MCF 10A (cell line): ENCODE results near the gene WFS1. TPM values are rescaled to one million over a fixed set of nuclear protein-coding genes. Genes with fewer than 3 reads are reported as not detected.

ENCODE experiments used
- BruUV-seq: library from RNA; stranded (reverse); fragments of 400-500 nt; replicated peaks from 2 replicates; lab custom pipeline; 2021; lab: Mats Ljungman, UMichigan
- CTCF ChIA-PET: fragments of 300-600 bp; sonication (Branson Sonifier 250); formaldehyde crosslinking; extraction: SDS; loops from one replicate; lab custom pipeline; 2021; ENCODE audit warnings: antibody characterized with exemption, inconsistent platforms; lab: Yijun Ruan, JAX
- POLR2A ChIA-PET: fragments of 300-600, 350-650 bp; sonication (Branson Sonifier 250); formaldehyde crosslinking; extraction: SDS; loops from one replicate; lab custom pipeline; 2020; ENCODE audit warnings: antibody characterized with exemption, inconsistent platforms; lab: Yijun Ruan, JAX
- DNase-seq: peaks from one replicate; pipeline ENCODE4 v3.0.0-alpha.2; 2018; ENCODE audit not compliant: unreplicated experiment
- H3K27ac Mint-ChIP-seq: one replicate; pipeline ENCODE4 v1.8.0; 2022; ENCODE audit warnings: mild to moderate bottlenecking, low read depth, mixed read lengths; ENCODE audit not compliant: unreplicated experiment
- H3K27me3 Mint-ChIP-seq: one replicate; pipeline ENCODE4 v1.8.0; 2022; ENCODE audit warnings: mixed read lengths; ENCODE audit not compliant: insufficient read depth, unreplicated experiment
- H3K36me3 Mint-ChIP-seq: one replicate; pipeline ENCODE4 v1.8.0; 2022; ENCODE audit warnings: mild to moderate bottlenecking, moderate library complexity, mixed read lengths; ENCODE audit not compliant: insufficient read depth, unreplicated experiment
- H3K4me1 Mint-ChIP-seq: one replicate; pipeline ENCODE4 v1.8.0; 2022; ENCODE audit warnings: mixed read lengths; ENCODE audit not compliant: insufficient read depth, unreplicated experiment
- H3K4me3 Mint-ChIP-seq: one replicate; pipeline ENCODE4 v1.8.0; 2022; ENCODE audit warnings: mild to moderate bottlenecking, moderate library complexity, mixed read lengths; ENCODE audit not compliant: unreplicated experiment
- H3K9me3 Mint-ChIP-seq: one replicate; pipeline ENCODE4 v1.8.0; 2022; ENCODE audit warnings: mixed read lengths; ENCODE audit not compliant: unreplicated experiment
- CTCF ChIP-seq: fragments of 200-600 bp; IDR thresholded peaks from one replicate; pipeline ENCODE4 v1.8.0; 2022; ENCODE audit warnings: antibody characterized with exemption, mild to moderate bottlenecking; ENCODE audit not compliant: unreplicated experiment
- intact Hi-C: fragments of 100-400 bp; cut with micrococcal nuclease; formaldehyde crosslinking; loops from 2 replicates; pipeline ENCODE4 v1.14.1; 2022
- total RNA-seq: library from RNA; stranded (reverse); gene quantifications from 2 replicates; pipeline ENCODE4 v1.2.3, GENCODE V29; 2022

The WFS1 gene
- total RNA-seq, 1 experiment from 2014 or later: 41.7 TPM

- Mint-ChIP-seq H3K4me1 (peaks cover 8% of the 10 kb centered on the region), H3K27me3 (no peaks in the 10 kb centered on the region), H3K27ac (no peak overlapping the region), H3K4me3 (no peak overlapping the region), H3K36me3 (no peaks in the 10 kb centered on the region), H3K9me3 (no peaks in the 10 kb centered on the region)
- DNase-seq: no peak
- ChIA-PET CTCF (interaction anchor here (0.7 to 1.1 kb wide), 4 partner anchors 21 to 198 kb away, joined by 3 read pairs; no protein-coding TSS in a partner anchor), POLR2A (no interaction called here)
- BruUV-seq: no TSS peak
- intact Hi-C loops: no loop called here
- no peak for TF ChIP-seq CTCF
These were observed 78.8 kb downstream of the WFS1 start for GRCh38 chr4:6348408-6348807.

- ChIA-PET CTCF (no interaction called here), POLR2A (interaction anchor here (0.6 kb wide), 1 partner anchor 24 kb away, joined by 3 read pairs; no protein-coding TSS in a partner anchor)
- no peak for DNase-seq
- Mint-ChIP-seq H3K27ac (no peak overlapping the region), H3K4me1 (no peaks in the 10 kb centered on the region), H3K4me3 (no peak overlapping the region), H3K9me3 (no peaks in the 10 kb centered on the region), H3K36me3 (no peaks in the 10 kb centered on the region), H3K27me3 (no peaks in the 10 kb centered on the region)
- intact Hi-C loops: no loop called here
- no TSS peak for BruUV-seq
- no peak for TF ChIP-seq CTCF
These were observed 80.4 kb downstream of the WFS1 start for GRCh38 chr4:6349896-6350603.

GRCh38 chr4:6350646-6351045 lies 81.0 kb downstream of the WFS1 start:
- intact Hi-C loops: no loop called here
- no peak for DNase-seq
- ChIA-PET CTCF (no interaction called here), POLR2A (no interaction called here)
- no peaks in the 10 kb centered on the region for H3K4me1 Mint-ChIP-seq
- no peak overlapping the region for H3K4me3 Mint-ChIP-seq
- no peaks in the 10 kb centered on the region for H3K9me3 Mint-ChIP-seq
- H3K27ac Mint-ChIP-seq: no peak overlapping the region
- no peak for TF ChIP-seq CTCF
- no peaks in the 10 kb centered on the region for H3K27me3 Mint-ChIP-seq
- no peaks in the 10 kb centered on the region for H3K36me3 Mint-ChIP-seq
- BruUV-seq: no TSS peak

- intact Hi-C loops: no loop called here
- H3K27me3 Mint-ChIP-seq: no peaks in the 10 kb centered on the region
- no peaks in the 10 kb centered on the region for H3K36me3 Mint-ChIP-seq
- H3K9me3 Mint-ChIP-seq: no peaks in the 10 kb centered on the region
- ChIA-PET POLR2A (no interaction called here), CTCF (no interaction called here)
- TF ChIP-seq CTCF: no peak
- no peak for DNase-seq
- BruUV-seq: no TSS peak
- H3K4me1 Mint-ChIP-seq: no peaks in the 10 kb centered on the region
- no peak overlapping the region for H3K27ac Mint-ChIP-seq
- no peak overlapping the region for H3K4me3 Mint-ChIP-seq
These were observed 81.8 kb downstream of the WFS1 start for GRCh38 chr4:6351246-6352000.
